Memory B cell (primary cell): ENCODE results near the gene BAG3.
"Not testable (repeated sequence)": the region's sequence is repeated elsewhere in the genome, so short reads cannot be mapped to it uniquely, and the experiment has no call there.

ENCODE experiments used
- ATAC-seq: fragments of 150-1000 bp; cut with Tn5 transposase; 2 replicates; pipeline ENCODE4 v1.10.0; 2021; ENCODE audit warnings: low read depth, mild to moderate bottlenecking, moderate library complexity
- DNase-seq, 2 donors: peaks; one replicate each; pipeline ENCODE4 v3.0.0; 2022; ENCODE audit warnings: low spot score in 2 of 2
- H3K27ac Mint-ChIP-seq: one replicate; pipeline ENCODE4 v1.8.0; 2022; ENCODE audit warnings: mild to moderate bottlenecking, moderate library complexity, mixed read lengths
- H3K27me3 Mint-ChIP-seq: one replicate; pipeline ENCODE4 v1.8.0; 2022; ENCODE audit warnings: mixed read lengths
- H3K36me3 Mint-ChIP-seq: one replicate; pipeline ENCODE4 v1.8.0; 2022; ENCODE audit warnings: mild to moderate bottlenecking, mixed read lengths
- H3K4me1 Mint-ChIP-seq: one replicate; pipeline ENCODE4 v1.8.0; 2022; ENCODE audit warnings: mixed read lengths
- H3K4me3 Mint-ChIP-seq: one replicate; pipeline ENCODE4 v1.8.0; 2022; ENCODE audit warnings: mild to moderate bottlenecking, moderate library complexity, mixed read lengths
- H3K9me3 Mint-ChIP-seq: one replicate; pipeline ENCODE4 v1.8.0; 2022; ENCODE audit warnings: mixed read lengths

The BAG3 gene

DNA sequence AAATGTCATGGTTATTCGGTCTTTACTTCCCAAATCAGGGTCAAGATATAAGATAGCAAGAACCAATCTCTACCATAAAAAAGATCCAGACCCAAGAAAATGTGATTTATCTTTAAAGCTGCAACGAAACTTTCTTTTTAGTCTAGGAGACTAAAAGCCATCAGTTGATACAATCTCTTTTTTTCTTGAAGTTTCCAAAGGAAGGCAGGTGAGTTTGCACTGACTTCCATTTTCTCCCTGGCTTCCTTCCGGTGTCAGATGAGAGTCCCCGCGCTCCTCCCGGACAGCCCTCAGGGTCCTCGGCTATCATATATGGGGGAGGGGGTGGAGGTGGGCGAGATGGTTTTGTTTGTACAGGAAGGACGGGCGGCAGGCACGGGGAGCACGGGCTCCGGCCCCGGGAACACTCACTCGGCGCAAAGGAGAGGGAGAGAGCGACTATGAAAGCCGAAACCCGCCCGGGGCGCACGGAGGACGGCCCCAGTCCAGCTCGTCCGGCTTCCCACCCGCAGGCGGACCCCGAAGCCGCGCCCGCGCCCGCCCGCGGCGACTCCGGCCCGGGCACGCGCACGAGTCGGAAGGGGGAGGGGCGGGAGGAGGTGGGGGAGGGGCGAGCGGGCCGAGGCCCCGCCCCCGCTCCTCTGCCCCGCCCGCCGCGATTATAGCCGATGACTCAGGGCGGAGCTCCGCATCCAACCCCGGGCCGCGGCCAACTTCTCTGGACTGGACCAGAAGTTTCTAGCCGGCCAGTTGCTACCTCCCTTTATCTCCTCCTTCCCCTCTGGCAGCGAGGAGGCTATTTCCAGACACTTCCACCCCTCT, at the start of gene BAG3:
BAG3 (plus strand) TSS at position 689 of the 822 bp plus-strand sequence. CDS start 296 bp downstream, outside the sequence.
- Mint-ChIP-seq H3K9me3 (peaks cover 1% of the 10 kb centered on the region), H3K27me3 (no peaks in the 10 kb centered on the region), H3K36me3 (no peaks in the 10 kb centered on the region), H3K4me3 (peak within 1 kb of the TSS; percentile 95), H3K27ac (peak within 1 kb of the TSS; percentile 91), H3K4me1 (peaks cover 6% of the 10 kb centered on the region)
- peak; percentile 87 for ATAC-seq
- DNase-seq = peak; percentile 64 to 72

- Mint-ChIP-seq H3K27ac (no peak overlapping the region), H3K9me3 (no peaks in the 10 kb centered on the region), H3K27me3 (no peaks in the 10 kb centered on the region), H3K36me3 (no peaks in the 10 kb centered on the region), H3K4me3 (no peak overlapping the region), H3K4me1 (peaks cover 6% of the 10 kb centered on the region)
- DNase-seq (no peak), ATAC-seq (no peak)
Observed at GRCh38 chr10:119602241-119603095, 48.7 kb upstream of the BAG3 start.

GRCh38 chr10:119604468-119604867, 46.7 kb upstream of the BAG3 start:
- Mint-ChIP-seq H3K9me3 (no peaks in the 10 kb centered on the region), H3K4me1 (peaks cover 4% of the 10 kb centered on the region), H3K4me3 (no peak overlapping the region), H3K36me3 (no peaks in the 10 kb centered on the region), H3K27ac (no peak overlapping the region), H3K27me3 (no peaks in the 10 kb centered on the region)
- no peak for ATAC-seq
- DNase-seq = no peak

DNA sequence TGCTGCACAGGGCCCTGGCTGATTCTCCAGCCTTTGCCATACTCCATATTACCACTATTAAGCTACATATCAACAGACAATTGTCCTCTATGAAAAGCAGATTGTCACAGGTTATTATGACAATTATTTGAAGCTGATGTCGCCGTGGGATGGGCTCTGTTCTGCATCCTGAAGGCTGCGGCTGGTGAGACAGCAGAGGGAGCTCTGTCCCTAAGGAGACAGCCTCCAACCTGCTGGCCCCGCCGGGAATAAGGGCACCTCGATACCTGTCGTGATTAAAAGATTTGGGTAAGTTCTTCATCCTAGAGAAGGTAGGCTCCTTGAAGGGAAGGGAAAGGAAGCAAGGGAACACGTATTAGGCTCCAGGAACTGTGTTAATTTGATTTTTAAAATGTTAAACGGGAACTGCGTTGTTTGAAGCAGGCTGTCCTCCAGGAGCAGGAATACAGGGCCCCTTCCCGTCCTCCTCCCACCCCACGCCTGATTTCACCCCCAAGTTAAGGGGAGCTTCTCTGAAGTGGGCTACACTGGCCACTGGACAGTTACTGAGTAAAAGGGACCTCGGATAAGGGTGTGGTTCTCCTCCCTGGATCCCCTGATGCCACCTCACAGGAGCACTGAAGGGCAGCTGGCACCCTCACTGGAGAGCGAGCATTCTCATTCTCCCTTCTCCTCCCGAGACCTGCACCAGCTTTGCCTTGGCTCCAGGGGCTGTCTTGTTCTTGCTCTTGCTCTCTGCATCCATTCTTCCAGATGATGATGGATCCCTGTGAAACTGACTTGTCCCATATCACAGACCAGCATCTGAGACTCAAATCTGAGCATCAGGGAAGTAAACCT, 42.6 kb upstream of the BAG3 start:
- H3K4me3 Mint-ChIP-seq = no peak overlapping the region
- peak in 1 of 2 donors; percentile 6 for DNase-seq
- ATAC-seq = peak; percentile 41

GRCh38 chr10:119609516-119609915, 41.7 kb upstream of the BAG3 start:
- Mint-ChIP-seq H3K4me3 (no peak overlapping the region), H3K36me3 (peaks cover 2% of the 10 kb centered on the region), H3K9me3 (no peaks in the 10 kb centered on the region), H3K27me3 (peaks cover 1% of the 10 kb centered on the region), H3K4me1 (peaks cover 4% of the 10 kb centered on the region), H3K27ac (no peak overlapping the region)
- DNase-seq (no peak), ATAC-seq (no peak)

More for the DNA sequence above, 42.6 kb upstream of the BAG3 start:
- Mint-ChIP-seq H3K27ac (no peak overlapping the region), H3K27me3 (peaks cover 1% of the 10 kb centered on the region), H3K4me1 (peaks cover 4% of the 10 kb centered on the region), H3K36me3 (peaks cover 2% of the 10 kb centered on the region), H3K9me3 (no peaks in the 10 kb centered on the region)

DNA sequence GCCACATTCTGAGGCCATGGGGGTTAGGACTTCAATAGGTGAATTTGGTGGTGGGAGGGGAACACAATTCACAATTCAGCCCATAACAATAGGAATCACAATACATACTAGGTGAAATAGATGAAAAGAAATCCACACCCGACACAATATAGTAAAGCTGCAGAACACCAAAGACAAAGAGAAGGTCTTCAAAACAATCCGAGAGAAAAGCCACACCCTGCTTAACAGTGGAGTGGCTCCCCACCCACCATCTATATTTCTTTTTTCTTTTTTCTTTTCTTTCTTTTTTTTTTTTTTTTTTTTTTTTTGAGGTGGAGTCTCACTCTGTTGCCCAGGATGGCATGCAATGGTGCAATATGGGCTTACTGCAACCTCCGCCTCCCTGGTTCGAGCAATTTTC, 39.7 kb upstream of the BAG3 start:
- peaks cover 1% of the 10 kb centered on the region for H3K27me3 Mint-ChIP-seq
- H3K4me3 Mint-ChIP-seq = no peak overlapping the region
- ATAC-seq = no peak
- no peak for DNase-seq
- H3K9me3 Mint-ChIP-seq = no peaks in the 10 kb centered on the region
- H3K4me1 Mint-ChIP-seq = peaks cover 4% of the 10 kb centered on the region
- H3K36me3 Mint-ChIP-seq = peaks cover 2% of the 10 kb centered on the region
- H3K27ac Mint-ChIP-seq = no peak overlapping the region

- Mint-ChIP-seq H3K27ac (no peak overlapping the region), H3K9me3 (peaks cover 2% of the 10 kb centered on the region), H3K27me3 (peaks cover 8% of the 10 kb centered on the region), H3K4me1 (peaks cover 5% of the 10 kb centered on the region), H3K36me3 (peaks cover 5% of the 10 kb centered on the region), H3K4me3 (no peak overlapping the region)
- DNase-seq (no peak), ATAC-seq (no peak)
Observed at GRCh38 chr10:119613741-119614140, 37.4 kb upstream of the BAG3 start.

- Mint-ChIP-seq H3K27ac (no peak overlapping the region), H3K4me1 (peaks cover 3% of the 10 kb centered on the region), H3K36me3 (peaks cover 5% of the 10 kb centered on the region), H3K4me3 (no peak overlapping the region), H3K9me3 (peaks cover 2% of the 10 kb centered on the region), H3K27me3 (peaks cover 8% of the 10 kb centered on the region)
- no peak for DNase-seq
- ATAC-seq = no peak
Observed at GRCh38 chr10:119614686-119615085, 36.5 kb upstream of the BAG3 start.

GRCh38 chr10:119616882-119617570, 34.2 kb upstream of the BAG3 start:
- no peak overlapping the region for H3K4me3 Mint-ChIP-seq
- peaks cover 6% of the 10 kb centered on the region for H3K27me3 Mint-ChIP-seq
- DNase-seq = no peak
- H3K27ac Mint-ChIP-seq = no peak overlapping the region
- no peak for ATAC-seq
- H3K36me3 Mint-ChIP-seq = peaks cover 2% of the 10 kb centered on the region
- H3K4me1 Mint-ChIP-seq = peaks cover 3% of the 10 kb centered on the region
- peaks cover 2% of the 10 kb centered on the region for H3K9me3 Mint-ChIP-seq

DNA sequence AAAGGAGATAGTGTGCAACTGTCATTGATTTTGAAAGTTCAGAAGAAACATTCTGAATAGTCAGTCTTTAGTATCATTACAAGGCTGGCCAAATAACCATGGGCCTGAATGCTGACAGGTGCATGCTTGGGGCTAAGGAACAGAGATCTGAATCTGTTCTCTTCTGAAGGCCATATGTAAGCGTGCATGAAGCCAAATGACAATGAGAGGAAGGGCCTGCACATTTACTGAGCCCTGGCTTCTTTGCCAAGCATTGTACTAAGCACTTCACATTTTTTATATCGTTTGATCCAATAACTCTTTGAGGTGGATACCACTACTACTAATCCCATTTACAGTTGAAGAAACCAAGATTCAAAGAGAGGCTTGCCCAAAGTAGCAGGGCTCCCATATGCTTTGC, 32.0 kb upstream of the BAG3 start:
- no peak overlapping the region for H3K27ac Mint-ChIP-seq
- H3K36me3 Mint-ChIP-seq = peaks cover 2% of the 10 kb centered on the region
- DNase-seq (no peak), ATAC-seq (no peak)
- peaks cover 6% of the 10 kb centered on the region for H3K27me3 Mint-ChIP-seq
- peaks cover 3% of the 10 kb centered on the region for H3K4me1 Mint-ChIP-seq
- H3K4me3 Mint-ChIP-seq = no peak overlapping the region
- H3K9me3 Mint-ChIP-seq = peaks cover 2% of the 10 kb centered on the region

- not testable (repeated sequence) for H3K27me3 Mint-ChIP-seq, H3K9me3 Mint-ChIP-seq, H3K36me3 Mint-ChIP-seq, ATAC-seq, H3K4me3 Mint-ChIP-seq, H3K4me1 Mint-ChIP-seq, H3K27ac Mint-ChIP-seq, DNase-seq
Observed at GRCh38 chr10:119619811-119620210, 31.4 kb upstream of the BAG3 start.

- DNase-seq (no peak), ATAC-seq (no peak)
- peaks cover 2% of the 10 kb centered on the region for H3K9me3 Mint-ChIP-seq
- H3K4me1 Mint-ChIP-seq = peaks cover 3% of the 10 kb centered on the region
- peaks cover 6% of the 10 kb centered on the region for H3K27me3 Mint-ChIP-seq
- H3K36me3 Mint-ChIP-seq = peaks cover 2% of the 10 kb centered on the region
- H3K4me3 Mint-ChIP-seq = no peak overlapping the region
- H3K27ac Mint-ChIP-seq = no peak overlapping the region
Observed at GRCh38 chr10:119620241-119621077, 30.7 kb upstream of the BAG3 start.

DNA sequence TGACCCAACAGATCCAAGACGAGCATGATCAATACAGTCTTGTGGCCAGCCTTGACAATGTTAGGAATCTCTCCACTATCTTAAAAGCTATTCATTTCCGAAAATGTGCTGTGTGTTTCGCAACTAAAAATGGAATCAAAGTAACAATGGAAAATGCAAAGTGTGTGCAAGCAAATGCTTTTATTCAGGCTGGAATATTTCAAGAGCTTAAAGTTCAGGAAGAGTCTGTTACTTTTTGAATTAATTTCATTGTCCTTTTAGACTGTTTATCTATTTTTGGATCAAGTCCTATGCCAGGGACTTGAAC, 30.1 kb upstream of the BAG3 start:
- Mint-ChIP-seq H3K27ac (no peak overlapping the region), H3K27me3 (peaks cover 6% of the 10 kb centered on the region), H3K36me3 (peaks cover 2% of the 10 kb centered on the region), H3K4me1 (peaks cover 3% of the 10 kb centered on the region), H3K9me3 (peaks cover 2% of the 10 kb centered on the region), H3K4me3 (no peak overlapping the region)
- ATAC-seq (no peak), DNase-seq (no peak)
